ENCODE results near the gene AUTS2.

- TF ChIP-seq ATF2 (IDR thresholded peaks at IDR 0.05; ENCODE audit: low read length) = no peak
- no peak for TF ChIP-seq MXI1 (IDR thresholded peaks at IDR 0.05; ENCODE audit: low read depth, low read length)
- TF ChIP-seq CTCF (IDR thresholded peaks at IDR 0.05 in 2 of 3, conservative IDR thresholded peaks at IDR 0.05 in 1 of 3; ENCODE audit: control insufficient read depth in 2 of 3, extremely low read depth in 1 of 3, insufficient read depth in 1 of 3, low read depth in 3 of 3, low read length in 3 of 3) = no peak
- TF ChIP-seq ZNF24 (IDR thresholded peaks at IDR 0.05) = no peak
- no peak for TF ChIP-seq ETV6 (conservative IDR thresholded peaks at IDR 0.05 in 1 of 2, IDR thresholded peaks at IDR 0.05 in 1 of 2; ENCODE audit: borderline replicate concordance in 1 of 2, low read depth in 1 of 2)
- no peak for TF ChIP-seq SUZ12 (IDR thresholded peaks at IDR 0.05; ENCODE audit: unreplicated experiment)
- no peak for TF ChIP-seq POLR2AphosphoS5 (IDR thresholded peaks at IDR 0.05; ENCODE audit: low read length)
- TF ChIP-seq TCF12 (IDR thresholded peaks at IDR 0.05; ENCODE audit: low read depth, low read length) = no peak
- no peak for TF ChIP-seq POLR2A (IDR thresholded peaks at IDR 0.05; ENCODE audit: low read depth, low read length)
- no peak for TF ChIP-seq CBFB (IDR thresholded peaks at IDR 0.05; ENCODE audit: low read depth)
Measured at GRCh38 chr7:70529914-70530585, 931.8 kb downstream of the AUTS2 start.

Data from GM12878 (cell line).